ENCODE results near the gene AGAP1.

AGAP1 gene

GRCh38 chr2:235854276-235854675, 360.4 kb downstream of the AGAP1 start:
- TF ChIP-seq Cebpa-rat (IDR thresholded peaks at IDR 0.05) = no peak
- no peak overlapping the region for H3K4me3 ChIP-seq
- no peak overlapping the region for H3K27ac ChIP-seq
- no peak overlapping the region for H3K4me2 ChIP-seq
- H3K36me3 ChIP-seq = peaks cover 73% of the 10 kb centered on the region
- no peak overlapping the region for H3K9ac ChIP-seq
- peaks cover 73% of the 10 kb centered on the region for H4K20me1 ChIP-seq
- no peaks in the 10 kb centered on the region for H3K9me3 ChIP-seq
- H3K4me1 ChIP-seq = no peaks in the 10 kb centered on the region
- no peaks in the 10 kb centered on the region for H3K27me3 ChIP-seq

GRCh38 chr2:235855011-235855410, 361.2 kb downstream of the AGAP1 start:
- Histone ChIP-seq H3K27me3 (no peaks in the 10 kb centered on the region), H3K4me3 (no peak overlapping the region), H3K4me1 (no peaks in the 10 kb centered on the region), H3K9me3 (no peaks in the 10 kb centered on the region), H3K4me2 (no peak overlapping the region), H3K27ac (no peak overlapping the region), H3K36me3 (peaks cover 69% of the 10 kb centered on the region), H4K20me1 (peaks cover 70% of the 10 kb centered on the region), H3K9ac (no peak overlapping the region)
- TF ChIP-seq Cebpa-rat (IDR thresholded peaks at IDR 0.05) = no peak

GRCh38 chr2:235856151-235856854, 362.5 kb downstream of the AGAP1 start:
- Histone ChIP-seq H3K9ac (no peak overlapping the region), H4K20me1 (peaks cover 57% of the 10 kb centered on the region), H3K4me1 (no peaks in the 10 kb centered on the region), H3K27ac (no peak overlapping the region), H3K36me3 (peaks cover 63% of the 10 kb centered on the region), H3K27me3 (no peaks in the 10 kb centered on the region), H3K4me2 (no peak overlapping the region), H3K9me3 (no peaks in the 10 kb centered on the region), H3K4me3 (no peak overlapping the region)
- TF ChIP-seq Cebpa-rat (IDR thresholded peaks at IDR 0.05) = no peak

GRCh38 chr2:235857598-235857997, 363.8 kb downstream of the AGAP1 start:
- no peak for TF ChIP-seq Cebpa-rat (IDR thresholded peaks at IDR 0.05)

GRCh38 chr2:235858881-235859280, 365.0 kb downstream of the AGAP1 start:
- H3K27ac ChIP-seq = no peak overlapping the region
- no peaks in the 10 kb centered on the region for H3K9me3 ChIP-seq
- no peak overlapping the region for H3K4me2 ChIP-seq
- TF ChIP-seq Cebpa-rat (IDR thresholded peaks at IDR 0.05) = no peak
- H3K4me1 ChIP-seq = no peaks in the 10 kb centered on the region
- peaks cover 71% of the 10 kb centered on the region for H3K36me3 ChIP-seq
- no peaks in the 10 kb centered on the region for H3K27me3 ChIP-seq
- H3K4me3 ChIP-seq = no peak overlapping the region
- H3K9ac ChIP-seq = no peak overlapping the region
- peaks cover 60% of the 10 kb centered on the region for H4K20me1 ChIP-seq

More at GRCh38 chr2:235857598-235857997, 363.8 kb downstream of the AGAP1 start:
- Histone ChIP-seq H3K27me3 (no peaks in the 10 kb centered on the region), H3K27ac (no peak overlapping the region), H3K4me2 (no peak overlapping the region), H3K4me1 (no peaks in the 10 kb centered on the region), H3K9me3 (no peaks in the 10 kb centered on the region), H3K9ac (no peak overlapping the region), H3K36me3 (peaks cover 68% of the 10 kb centered on the region), H3K4me3 (no peak overlapping the region), H4K20me1 (peaks cover 57% of the 10 kb centered on the region)

GRCh38 chr2:235859651-235860050, 365.8 kb downstream of the AGAP1 start:
- Histone ChIP-seq H3K27ac (no peak overlapping the region), H3K4me3 (no peak overlapping the region)
- no peak for TF ChIP-seq Cebpa-rat (IDR thresholded peaks at IDR 0.05)

GRCh38 chr2:235860111-235860510, 366.3 kb downstream of the AGAP1 start:
- peaks cover 48% of the 10 kb centered on the region; the same call in 1 of the 2 replicates for H4K20me1 ChIP-seq
- H3K4me1 ChIP-seq = no peaks in the 10 kb centered on the region
- H3K9me3 ChIP-seq = no peaks in the 10 kb centered on the region
- peaks cover 63% of the 10 kb centered on the region for H3K36me3 ChIP-seq
- no peak overlapping the region for H3K9ac ChIP-seq
- TF ChIP-seq Cebpa-rat (IDR thresholded peaks at IDR 0.05) = no peak
- H3K27ac ChIP-seq = no peak overlapping the region
- no peaks in the 10 kb centered on the region for H3K27me3 ChIP-seq
- H3K4me2 ChIP-seq = no peak overlapping the region
- H3K4me3 ChIP-seq = no peak overlapping the region

More at GRCh38 chr2:235859651-235860050, 365.8 kb downstream of the AGAP1 start:
- H4K20me1 ChIP-seq = peaks cover 52% of the 10 kb centered on the region; the same call in 1 of the 2 replicates
- H3K36me3 ChIP-seq = peaks cover 64% of the 10 kb centered on the region
- no peaks in the 10 kb centered on the region for H3K27me3 ChIP-seq
- H3K9me3 ChIP-seq = no peaks in the 10 kb centered on the region
- no peak overlapping the region for H3K9ac ChIP-seq
- no peaks in the 10 kb centered on the region for H3K4me1 ChIP-seq
- no peak overlapping the region for H3K4me2 ChIP-seq

- H3K9me3 ChIP-seq = no peaks in the 10 kb centered on the region
- H3K27ac ChIP-seq = no peak overlapping the region
Observed at GRCh38 chr2:235860871-235861270, 367.0 kb downstream of the AGAP1 start.

GRCh38 chr2:235861383-235861782, 367.5 kb downstream of the AGAP1 start:
- H3K9me3 ChIP-seq = 0 out of 2 replicates have a peak, but pooled peaks cover 2% of the 10 kb centered on the region
- no peak overlapping the region for H3K9ac ChIP-seq
- H3K4me2 ChIP-seq = no peak overlapping the region
- H3K27ac ChIP-seq = no peak overlapping the region
- H3K4me3 ChIP-seq = no peak overlapping the region
- no peaks in the 10 kb centered on the region for H3K27me3 ChIP-seq
- no peaks in the 10 kb centered on the region for H3K4me1 ChIP-seq
- H3K36me3 ChIP-seq = peaks cover 63% of the 10 kb centered on the region
- H4K20me1 ChIP-seq = peaks cover 48% of the 10 kb centered on the region; the same call in 1 of the 2 replicates
- TF ChIP-seq Cebpa-rat (IDR thresholded peaks at IDR 0.05) = no peak

More at GRCh38 chr2:235860871-235861270, 367.0 kb downstream of the AGAP1 start:
- Histone ChIP-seq H3K27me3 (no peaks in the 10 kb centered on the region), H3K4me3 (no peak overlapping the region), H3K4me1 (no peaks in the 10 kb centered on the region), H3K36me3 (peaks cover 63% of the 10 kb centered on the region), H4K20me1 (peaks cover 48% of the 10 kb centered on the region; the same call in 1 of the 2 replicates), H3K9ac (no peak overlapping the region), H3K4me2 (no peak overlapping the region)
- TF ChIP-seq Cebpa-rat (IDR thresholded peaks at IDR 0.05) = no peak

- Histone ChIP-seq H3K9ac (no peak overlapping the region), H3K36me3 (peaks cover 68% of the 10 kb centered on the region), H4K20me1 (peaks cover 34% of the 10 kb centered on the region; the same call in 1 of the 2 replicates), H3K9me3 (peaks cover 18% of the 10 kb centered on the region), H3K27ac (no peak overlapping the region), H3K4me1 (no peaks in the 10 kb centered on the region), H3K4me2 (no peak overlapping the region), H3K4me3 (no peak overlapping the region), H3K27me3 (no peaks in the 10 kb centered on the region)
- TF ChIP-seq Cebpa-rat (IDR thresholded peaks at IDR 0.05) = no peak
Observed at GRCh38 chr2:235863414-235863813, 369.6 kb downstream of the AGAP1 start.
